HG03108 (cell line): ENCODE results near the gene CCDC88A.

Experiments
- ATAC-seq: cut with Tn5 transposase; IDR thresholded peaks from one replicate; pipeline ENCODE4 v1.9.1; 2021; ENCODE audit warnings: moderate library complexity; ENCODE audit not compliant: unreplicated experiment

The CCDC88A gene

GRCh38 chr2:55425431-55425831, 5.8 kb upstream of the CCDC88A start:
- no peak for ATAC-seq

- no peak for ATAC-seq
These were observed 3.4 kb upstream of the CCDC88A start for GRCh38 chr2:55422876-55423665.

- ATAC-seq, result no peak
These were observed 1.7 kb upstream of the CCDC88A start for GRCh38 chr2:55421326-55421725.

GRCh38 chr2:55420871-55421270, 1.2 kb upstream of the CCDC88A start:
- ATAC-seq, result no peak

- ATAC-seq, result no peak
These were observed 726 bp upstream of the CCDC88A start for GRCh38 chr2:55420439-55420725.

GRCh38 chr2:55419233-55419678, 400 bp downstream of the CCDC88A start:
- ATAC-seq, result no peak

GRCh38 chr2:55418512-55419232, 984 bp downstream of the CCDC88A start:
- no peak for ATAC-seq

GRCh38 chr2:55418072-55418471, 1.6 kb downstream of the CCDC88A start:
- no peak for ATAC-seq

GRCh38 chr2:55416786-55417568, 2.7 kb downstream of the CCDC88A start:
- no peak for ATAC-seq

GRCh38 chr2:55415300-55415699, 4.4 kb downstream of the CCDC88A start:
- no peak for ATAC-seq

GRCh38 chr2:55408918-55409868, 10.5 kb downstream of the CCDC88A start:
- ATAC-seq, result no peak

- no peak for ATAC-seq
These were observed 11.4 kb downstream of the CCDC88A start for GRCh38 chr2:55408098-55408882.

- no peak for ATAC-seq
These were observed 14.5 kb downstream of the CCDC88A start for GRCh38 chr2:55405116-55405515.

GRCh38 chr2:55403256-55403998, 16.2 kb downstream of the CCDC88A start:
- no peak for ATAC-seq

- ATAC-seq, result no peak
These were observed 18.5 kb downstream of the CCDC88A start for GRCh38 chr2:55401124-55401523.

GRCh38 chr2:55400332-55400731, 19.3 kb downstream of the CCDC88A start:
- ATAC-seq, result no peak

- ATAC-seq, result no peak
These were observed 19.8 kb downstream of the CCDC88A start for GRCh38 chr2:55399815-55400214.

GRCh38 chr2:55395724-55396605, 23.7 kb downstream of the CCDC88A start:
- no peak for ATAC-seq
